ENCODE data around the gene TUBG1. TPM values are rescaled to one million over a fixed set of nuclear protein-coding genes. Genes with fewer than 3 reads are reported as not detected.
A peak's percentile ranks its signal among the peaks of the same experiment; 100 is the strongest.

The TUBG1 gene
- total and polyA plus RNA-seq, 9 of the 15 experiments (the other 6 are each of a cell fraction or from before 2014, with no cell fraction given) = 33.1 to 147 (median 66.0) TPM

GRCh38 chr17:42561897-42562387 is 47.5 kb upstream of the TUBG1 start, which contains the start of gene COASY (continued):
- TF ChIP-seq VEZF1 (CRISPR knock-in tag; IDR thresholded peaks at IDR 0.05) = peak; percentile 87
- no peak for TF ChIP-seq CEBPG (CRISPR knock-in tag; IDR thresholded peaks at IDR 0.05)
- TF ChIP-seq CEBPG (tag; conservative IDR thresholded peaks at IDR 0.05 in 1 of 2, IDR thresholded peaks at IDR 0.05 in 1 of 2) = no peak
- TF ChIP-seq C11orf30 (IDR thresholded peaks at IDR 0.05; ENCODE audit: low read depth) = peak; percentile 94
- no peak for TF ChIP-seq NR2F6 (CRISPR knock-in tag; IDR thresholded peaks at IDR 0.05)
- TF ChIP-seq CTCFL (IDR thresholded peaks at IDR 0.05; ENCODE audit: borderline replicate concordance, insufficient read depth, low read depth, low read length, poor library complexity, severe bottlenecking) = no peak
- no peak for TF ChIP-seq ZNF780A (CRISPR knock-in tag; IDR thresholded peaks at IDR 0.05)
- TF ChIP-seq ZKSCAN8 (CRISPR knock-in tag; IDR thresholded peaks at IDR 0.05) = no peak
- no peak for TF ChIP-seq PTRF (tag; IDR thresholded peaks at IDR 0.05)
- no peak for TF ChIP-seq MAFG (tag; conservative IDR thresholded peaks at IDR 0.05)
- TF ChIP-seq ZNF253 (CRISPR knock-in tag; conservative IDR thresholded peaks at IDR 0.05) = no peak
- no peak for TF ChIP-seq HMG20A (CRISPR knock-in tag; conservative IDR thresholded peaks at IDR 0.05)
- no peak for TF ChIP-seq RBM34 (IDR thresholded peaks at IDR 0.05; ENCODE audit: borderline replicate concordance, insufficient read depth, low read length)
- TF ChIP-seq HDAC6 (IDR thresholded peaks at IDR 0.05; ENCODE audit: low read depth, low read length) = no peak
- TF ChIP-seq KLF1 (tag; IDR thresholded peaks at IDR 0.05) = peak; percentile 44; the same call in 1 of the 2 replicates
- TF ChIP-seq AFF4 (CRISPR knock-in tag; IDR thresholded peaks at IDR 0.05) = no peak
- TF ChIP-seq ZNF75A (CRISPR knock-in tag; IDR thresholded peaks at IDR 0.05) = no peak
- TF ChIP-seq FOXA1 (IDR thresholded peaks at IDR 0.05; ENCODE audit: borderline replicate concordance) = no peak
- TF ChIP-seq HNRNPLL (IDR thresholded peaks at IDR 0.05; ENCODE audit: low read depth, low read length, poor library complexity, severe bottlenecking) = peak; percentile 97
- TF ChIP-seq YBX1 (IDR thresholded peaks at IDR 0.05) = no peak
- no peak for TF ChIP-seq ZNF589 (CRISPR knock-in tag; IDR thresholded peaks at IDR 0.05; ENCODE audit: low read depth)
